ENCODE measurements around the gene RBM45.

The RBM45 gene

DNA sequence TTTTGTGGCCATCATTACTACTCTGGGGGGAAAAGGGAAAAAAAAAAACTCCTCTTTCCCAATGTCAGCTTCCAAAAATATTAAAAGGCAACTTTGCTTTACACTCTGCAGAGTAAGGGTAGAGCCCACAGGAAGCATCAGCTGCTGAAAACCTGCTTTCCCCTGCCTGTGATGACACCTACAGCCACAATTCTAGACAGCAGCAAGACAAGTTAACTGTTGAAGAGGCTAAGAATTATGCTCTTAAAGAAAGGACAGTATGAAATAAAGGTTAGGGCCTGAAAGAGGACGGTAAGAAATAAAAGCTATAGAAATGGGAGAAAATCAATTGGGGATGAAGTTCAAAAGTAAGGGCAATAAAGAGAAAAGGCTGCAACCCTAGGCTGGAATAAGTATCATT, 42.7 kb upstream of the RBM45 start:
- TF ChIP-seq, protein P1, sequence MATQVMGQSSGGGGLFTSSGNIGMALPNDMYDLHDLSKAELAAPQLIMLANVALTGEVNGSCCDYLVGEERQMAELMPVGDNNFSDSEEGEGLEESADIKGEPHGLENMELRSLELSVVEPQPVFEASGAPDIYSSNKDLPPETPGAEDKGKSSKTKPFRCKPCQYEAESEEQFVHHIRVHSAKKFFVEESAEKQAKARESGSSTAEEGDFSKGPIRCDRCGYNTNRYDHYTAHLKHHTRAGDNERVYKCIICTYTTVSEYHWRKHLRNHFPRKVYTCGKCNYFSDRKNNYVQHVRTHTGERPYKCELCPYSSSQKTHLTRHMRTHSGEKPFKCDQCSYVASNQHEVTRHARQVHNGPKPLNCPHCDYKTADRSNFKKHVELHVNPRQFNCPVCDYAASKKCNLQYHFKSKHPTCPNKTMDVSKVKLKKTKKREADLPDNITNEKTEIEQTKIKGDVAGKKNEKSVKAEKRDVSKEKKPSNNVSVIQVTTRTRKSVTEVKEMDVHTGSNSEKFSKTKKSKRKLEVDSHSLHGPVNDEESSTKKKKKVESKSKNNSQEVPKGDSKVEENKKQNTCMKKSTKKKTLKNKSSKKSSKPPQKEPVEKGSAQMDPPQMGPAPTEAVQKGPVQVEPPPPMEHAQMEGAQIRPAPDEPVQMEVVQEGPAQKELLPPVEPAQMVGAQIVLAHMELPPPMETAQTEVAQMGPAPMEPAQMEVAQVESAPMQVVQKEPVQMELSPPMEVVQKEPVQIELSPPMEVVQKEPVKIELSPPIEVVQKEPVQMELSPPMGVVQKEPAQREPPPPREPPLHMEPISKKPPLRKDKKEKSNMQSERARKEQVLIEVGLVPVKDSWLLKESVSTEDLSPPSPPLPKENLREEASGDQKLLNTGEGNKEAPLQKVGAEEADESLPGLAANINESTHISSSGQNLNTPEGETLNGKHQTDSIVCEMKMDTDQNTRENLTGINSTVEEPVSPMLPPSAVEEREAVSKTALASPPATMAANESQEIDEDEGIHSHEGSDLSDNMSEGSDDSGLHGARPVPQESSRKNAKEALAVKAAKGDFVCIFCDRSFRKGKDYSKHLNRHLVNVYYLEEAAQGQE (IDR thresholded peaks at IDR 0.05; ENCODE audit: low read depth), result no peak
- TF ChIP-seq TAF1 (IDR thresholded peaks at IDR 0.05; ENCODE audit: low read depth), result no peak

DNA sequence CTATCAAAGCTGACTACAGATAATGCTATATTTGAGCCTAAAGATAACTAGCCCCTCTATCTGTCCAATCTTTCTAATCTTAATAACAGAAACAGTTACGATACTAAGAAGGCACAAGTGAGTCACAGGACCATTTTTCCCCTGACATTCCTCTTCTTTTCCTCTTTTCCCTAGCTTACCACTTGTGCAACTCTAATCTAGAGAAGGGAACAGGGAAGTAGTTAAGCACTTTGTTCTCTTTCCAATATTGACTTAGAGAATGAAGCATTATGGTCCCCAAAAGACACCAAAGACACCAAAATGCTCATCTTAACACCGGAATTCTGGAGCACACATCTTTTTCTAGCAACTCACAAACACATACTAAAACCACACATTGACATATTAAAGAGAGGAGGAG, 41.4 kb upstream of the RBM45 start:
- TF ChIP-seq EGR1 (IDR thresholded peaks at IDR 0.05), result no peak
- TF ChIP-seq CREB1 (IDR thresholded peaks at IDR 0.05; ENCODE audit: low read depth), result no peak
- TF ChIP-seq TAF1 (IDR thresholded peaks at IDR 0.05; ENCODE audit: low read depth), result no peak
- TF ChIP-seq NFIC (IDR thresholded peaks at IDR 0.05), result no peak
- no peak for TF ChIP-seq TEAD4 (IDR thresholded peaks at IDR 0.05)
- TF ChIP-seq ZBTB7A (IDR thresholded peaks at IDR 0.05; ENCODE audit: low read depth), result no peak
- TF ChIP-seq YY1 (IDR thresholded peaks at IDR 0.05; ENCODE audit: low read depth), result no peak
- TF ChIP-seq EP300 (IDR thresholded peaks at IDR 0.05; ENCODE audit: borderline replicate concordance), result no peak
- TF ChIP-seq, protein P1 (IDR thresholded peaks at IDR 0.05; ENCODE audit: low read depth), result no peak
- TF ChIP-seq TCF12 (IDR thresholded peaks at IDR 0.05; ENCODE audit: low read depth), result no peak
- TF ChIP-seq CEBPB (IDR thresholded peaks at IDR 0.05), result no peak
- TF ChIP-seq FOXM1 (IDR thresholded peaks at IDR 0.05; ENCODE audit: borderline replicate concordance, low read depth), result no peak
- TF ChIP-seq, protein P2, sequence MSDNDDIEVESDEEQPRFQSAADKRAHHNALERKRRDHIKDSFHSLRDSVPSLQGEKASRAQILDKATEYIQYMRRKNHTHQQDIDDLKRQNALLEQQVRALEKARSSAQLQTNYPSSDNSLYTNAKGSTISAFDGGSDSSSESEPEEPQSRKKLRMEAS (IDR thresholded peaks at IDR 0.05), result no peak
- TF ChIP-seq RAD21 (IDR thresholded peaks at IDR 0.05; ENCODE audit: low read depth), result no peak
- TF ChIP-seq, protein P3, sequence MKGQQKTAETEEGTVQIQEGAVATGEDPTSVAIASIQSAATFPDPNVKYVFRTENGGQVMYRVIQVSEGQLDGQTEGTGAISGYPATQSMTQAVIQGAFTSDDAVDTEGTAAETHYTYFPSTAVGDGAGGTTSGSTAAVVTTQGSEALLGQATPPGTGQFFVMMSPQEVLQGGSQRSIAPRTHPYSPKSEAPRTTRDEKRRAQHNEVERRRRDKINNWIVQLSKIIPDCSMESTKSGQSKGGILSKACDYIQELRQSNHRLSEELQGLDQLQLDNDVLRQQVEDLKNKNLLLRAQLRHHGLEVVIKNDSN (IDR thresholded peaks at IDR 0.05), result no peak

DNA sequence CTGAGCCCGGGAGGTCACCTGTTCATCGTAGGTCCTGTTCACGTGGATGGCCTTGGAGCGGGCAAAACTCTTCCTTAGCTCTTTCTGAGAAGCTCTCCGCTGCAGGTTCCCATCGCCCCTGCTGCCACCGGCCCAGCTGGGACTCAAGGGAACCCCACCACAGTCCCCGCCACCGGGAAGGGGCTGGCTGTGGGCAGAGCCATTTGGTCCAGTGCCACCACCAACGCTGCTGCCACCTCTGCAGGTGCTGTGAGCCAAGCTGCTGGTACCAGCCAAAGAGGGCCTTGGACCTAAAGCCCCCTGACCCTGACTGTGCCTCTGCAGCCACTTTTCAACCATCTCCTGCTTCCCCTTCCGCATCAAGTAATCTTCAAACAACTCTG, 40.2 kb upstream of the RBM45 start:
- TF ChIP-seq NFIC (IDR thresholded peaks at IDR 0.05) (no peak), TAF1 (IDR thresholded peaks at IDR 0.05; ENCODE audit: low read depth) (no peak), YY1 (IDR thresholded peaks at IDR 0.05; ENCODE audit: low read depth) (no peak), EGR1 (IDR thresholded peaks at IDR 0.05) (no peak), CEBPB (IDR thresholded peaks at IDR 0.05) (no peak)
- TF ChIP-seq, protein P3 (IDR thresholded peaks at IDR 0.05), result no peak
- TF ChIP-seq, protein P1 (IDR thresholded peaks at IDR 0.05; ENCODE audit: low read depth), result no peak

DNA sequence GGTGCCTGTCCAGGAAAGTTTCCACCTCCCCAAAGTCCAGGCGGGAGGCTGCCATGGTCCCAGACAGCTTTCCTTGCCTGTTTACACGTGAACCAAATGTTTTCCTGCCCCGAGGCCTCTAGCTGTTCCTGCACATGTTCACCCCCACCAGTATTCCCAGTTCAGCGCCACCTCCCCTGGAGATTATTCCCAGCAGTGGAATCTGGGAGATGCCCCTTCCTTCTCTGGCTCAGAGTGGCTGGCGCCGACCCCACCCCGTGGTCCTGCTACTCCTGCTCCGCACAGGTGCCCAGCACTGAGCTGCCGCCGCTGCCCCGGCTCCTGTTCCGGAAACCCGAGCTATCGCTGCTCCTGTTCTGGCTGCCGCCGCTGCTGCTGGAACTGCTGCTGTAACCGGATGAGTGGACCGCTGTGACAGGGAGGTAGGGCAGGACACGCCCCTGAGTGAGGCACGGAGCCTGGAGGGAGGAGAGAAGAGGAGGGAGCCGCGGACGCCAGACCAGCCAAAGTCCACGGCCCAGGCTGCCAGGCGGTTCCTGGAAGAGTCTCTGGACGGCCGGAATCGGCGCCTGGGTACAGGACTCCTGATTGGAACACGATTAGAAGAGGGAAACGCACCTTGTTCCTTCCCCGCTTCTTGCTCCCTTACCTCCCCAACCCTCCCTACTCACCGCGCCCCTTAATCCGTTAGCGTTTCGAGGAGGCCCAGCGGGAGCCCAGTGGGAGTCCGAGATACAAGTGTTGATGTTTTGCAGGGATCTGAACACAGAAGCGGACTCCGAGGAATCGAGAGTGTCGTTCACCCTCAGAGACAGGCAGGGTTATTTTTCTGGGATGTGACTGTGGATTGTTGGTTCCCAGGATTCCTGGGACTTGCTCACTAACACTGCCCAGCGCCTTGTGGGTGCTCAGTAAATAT, 39.6 kb upstream of the RBM45 start, which contains the start of gene PDE11A:
Gene PDE11A (minus strand): TSS at position 395 of the 919 bp plus-strand sequence. CDS start 340 bp downstream, at position 55.
- TF ChIP-seq, protein P2 (IDR thresholded peaks at IDR 0.05), result peak; percentile 76
- no peak for TF ChIP-seq CEBPB (IDR thresholded peaks at IDR 0.05)
- peak; percentile 22; the same call in 1 of the 2 replicates for TF ChIP-seq TAF1 (IDR thresholded peaks at IDR 0.05; ENCODE audit: low read depth)
- TF ChIP-seq ZBTB7A (IDR thresholded peaks at IDR 0.05; ENCODE audit: low read depth), result no peak
- TF ChIP-seq, protein P1 (IDR thresholded peaks at IDR 0.05; ENCODE audit: low read depth), result no peak
- TF ChIP-seq, protein P3 (IDR thresholded peaks at IDR 0.05), result peak; percentile 65
- no peak; the same call in 1 of the 2 replicates for TF ChIP-seq EP300 (IDR thresholded peaks at IDR 0.05; ENCODE audit: borderline replicate concordance)
- TF ChIP-seq RAD21 (IDR thresholded peaks at IDR 0.05; ENCODE audit: low read depth), result peak; percentile 9; the same call in 1 of the 2 replicates
- TF ChIP-seq FOXM1 (IDR thresholded peaks at IDR 0.05; ENCODE audit: borderline replicate concordance, low read depth), result no peak
- TF ChIP-seq EGR1 (IDR thresholded peaks at IDR 0.05), result no peak
- peak; percentile 46 for TF ChIP-seq NFIC (IDR thresholded peaks at IDR 0.05)
- peak; percentile 50 for TF ChIP-seq TEAD4 (IDR thresholded peaks at IDR 0.05)
- TF ChIP-seq YY1 (IDR thresholded peaks at IDR 0.05; ENCODE audit: low read depth), result peak; percentile 20; the same call in 1 of the 2 replicates
- 0 out of 2 replicates have a peak, but pooled peaks have one; percentile 13 for TF ChIP-seq CREB1 (IDR thresholded peaks at IDR 0.05; ENCODE audit: low read depth)
- TF ChIP-seq TCF12 (IDR thresholded peaks at IDR 0.05; ENCODE audit: low read depth), result no peak
